ENCODE results near the gene CHST14.

CHST14 gene

GRCh38 chr15:40470423-40471104 lies at the start of gene CHST14:
TSS of gene CHST14 (plus strand) at chr15:40470984. CDS start at chr15:40471214, 230 bp downstream.
- Histone ChIP-seq H3K36me3 (ENCODE audit: insufficient read depth, low read depth, low read length) (peaks cover 29% of the 10 kb centered on the region), H3K4me3 (ENCODE audit: low read length) (peak within 1 kb of the TSS; percentile 84), H3K4me1 (ENCODE audit: insufficient read depth, low read length) (0 out of 2 replicates have a peak, but pooled peaks cover 2% of the 10 kb centered on the region), H3K27ac (ENCODE audit: low read length) (peak within 1 kb of the TSS; percentile 53), H3K9ac (ENCODE audit: low read depth, low read length) (peak within 1 kb of the TSS; percentile 84), H3K9me3 (ENCODE audit: insufficient read depth, low read depth, low read length) (no peaks in the 10 kb centered on the region), H3K27me3 (ENCODE audit: insufficient read depth, low read length) (peaks cover 15% of the 10 kb centered on the region; the same call in 1 of the 2 replicates)

GRCh38 chr15:40421246-40422157 lies 49.3 kb upstream of the CHST14 start:
- peak overlapping the region; percentile 51; the same call in 1 of the 2 replicates for H3K4me3 ChIP-seq (ENCODE audit: low read length)
- no peak overlapping the region for H3K9ac ChIP-seq (ENCODE audit: low read depth, low read length)
- H3K9me3 ChIP-seq (ENCODE audit: insufficient read depth, low read depth, low read length) = no peaks in the 10 kb centered on the region
- H3K36me3 ChIP-seq (ENCODE audit: insufficient read depth, low read depth, low read length) = peaks cover 25% of the 10 kb centered on the region
- peaks cover 12% of the 10 kb centered on the region; the same call in 1 of the 2 replicates for H3K27me3 ChIP-seq (ENCODE audit: insufficient read depth, low read length)
- no peaks in the 10 kb centered on the region for H3K4me1 ChIP-seq (ENCODE audit: insufficient read depth, low read length)
- H3K27ac ChIP-seq (ENCODE audit: low read length) = no peak overlapping the region

GRCh38 chr15:40424483-40425115 lies 46.2 kb upstream of the CHST14 start:
- H3K9me3 ChIP-seq (ENCODE audit: insufficient read depth, low read depth, low read length) = no peaks in the 10 kb centered on the region
- no peak overlapping the region for H3K4me3 ChIP-seq (ENCODE audit: low read length)

GRCh38 chr15:40425681-40426080 lies 45.1 kb upstream of the CHST14 start:
- no peak overlapping the region for H3K4me3 ChIP-seq (ENCODE audit: low read length)
- H3K27me3 ChIP-seq (ENCODE audit: insufficient read depth, low read length) = peaks cover 20% of the 10 kb centered on the region
- H3K9me3 ChIP-seq (ENCODE audit: insufficient read depth, low read depth, low read length) = no peaks in the 10 kb centered on the region
- H3K36me3 ChIP-seq (ENCODE audit: insufficient read depth, low read depth, low read length) = no peaks in the 10 kb centered on the region
- H3K4me1 ChIP-seq (ENCODE audit: insufficient read depth, low read length) = peaks cover 3% of the 10 kb centered on the region; the same call in 1 of the 2 replicates
- no peak overlapping the region for H3K27ac ChIP-seq (ENCODE audit: low read length)
- H3K9ac ChIP-seq (ENCODE audit: low read depth, low read length) = no peak overlapping the region

More at GRCh38 chr15:40424483-40425115, 46.2 kb upstream of the CHST14 start:
- no peak overlapping the region for H3K27ac ChIP-seq (ENCODE audit: low read length)
- H3K36me3 ChIP-seq (ENCODE audit: insufficient read depth, low read depth, low read length) = no peaks in the 10 kb centered on the region
- no peaks in the 10 kb centered on the region for H3K4me1 ChIP-seq (ENCODE audit: insufficient read depth, low read length)
- no peak overlapping the region for H3K9ac ChIP-seq (ENCODE audit: low read depth, low read length)
- peaks cover 12% of the 10 kb centered on the region for H3K27me3 ChIP-seq (ENCODE audit: insufficient read depth, low read length)

GRCh38 chr15:40427188-40427587 lies 43.6 kb upstream of the CHST14 start:
- H3K27me3 ChIP-seq (ENCODE audit: insufficient read depth, low read length) = peaks cover 8% of the 10 kb centered on the region
- no peaks in the 10 kb centered on the region for H3K36me3 ChIP-seq (ENCODE audit: insufficient read depth, low read depth, low read length)
- no peaks in the 10 kb centered on the region for H3K9me3 ChIP-seq (ENCODE audit: insufficient read depth, low read depth, low read length)
- H3K4me1 ChIP-seq (ENCODE audit: insufficient read depth, low read length) = peaks cover 3% of the 10 kb centered on the region; the same call in 1 of the 2 replicates
- H3K9ac ChIP-seq (ENCODE audit: low read depth, low read length) = no peak overlapping the region
- H3K4me3 ChIP-seq (ENCODE audit: low read length) = no peak overlapping the region
- H3K27ac ChIP-seq (ENCODE audit: low read length) = no peak overlapping the region

GRCh38 chr15:40428185-40428584 lies 42.6 kb upstream of the CHST14 start:
- Histone ChIP-seq H3K4me3 (ENCODE audit: low read length) (no peak overlapping the region), H3K9ac (ENCODE audit: low read depth, low read length) (no peak overlapping the region), H3K27ac (ENCODE audit: low read length) (no peak overlapping the region), H3K9me3 (ENCODE audit: insufficient read depth, low read depth, low read length) (no peaks in the 10 kb centered on the region), H3K27me3 (ENCODE audit: insufficient read depth, low read length) (peaks cover 18% of the 10 kb centered on the region), H3K36me3 (ENCODE audit: insufficient read depth, low read depth, low read length) (no peaks in the 10 kb centered on the region), H3K4me1 (ENCODE audit: insufficient read depth, low read length) (peaks cover 3% of the 10 kb centered on the region; the same call in 1 of the 2 replicates)

- H3K9me3 ChIP-seq (ENCODE audit: insufficient read depth, low read depth, low read length) = no peaks in the 10 kb centered on the region
- no peak overlapping the region for H3K27ac ChIP-seq (ENCODE audit: low read length)
- no peaks in the 10 kb centered on the region for H3K36me3 ChIP-seq (ENCODE audit: insufficient read depth, low read depth, low read length)
- H3K27me3 ChIP-seq (ENCODE audit: insufficient read depth, low read length) = peaks cover 28% of the 10 kb centered on the region
- no peak overlapping the region for H3K4me3 ChIP-seq (ENCODE audit: low read length)
- H3K4me1 ChIP-seq (ENCODE audit: insufficient read depth, low read length) = peaks cover 3% of the 10 kb centered on the region; the same call in 1 of the 2 replicates
- H3K9ac ChIP-seq (ENCODE audit: low read depth, low read length) = no peak overlapping the region
Measured at GRCh38 chr15:40429068-40429710, 41.6 kb upstream of the CHST14 start.

- H3K4me1 ChIP-seq (ENCODE audit: insufficient read depth, low read length) = peaks cover 5% of the 10 kb centered on the region
- no peak overlapping the region for H3K27ac ChIP-seq (ENCODE audit: low read length)
- peaks cover 40% of the 10 kb centered on the region for H3K27me3 ChIP-seq (ENCODE audit: insufficient read depth, low read length)
- H3K36me3 ChIP-seq (ENCODE audit: insufficient read depth, low read depth, low read length) = no peaks in the 10 kb centered on the region
- H3K4me3 ChIP-seq (ENCODE audit: low read length) = no peak overlapping the region
- H3K9me3 ChIP-seq (ENCODE audit: insufficient read depth, low read depth, low read length) = no peaks in the 10 kb centered on the region
- no peak overlapping the region for H3K9ac ChIP-seq (ENCODE audit: low read depth, low read length)
Measured at GRCh38 chr15:40430271-40430805, 40.4 kb upstream of the CHST14 start.

GRCh38 chr15:40435023-40435709 lies 35.6 kb upstream of the CHST14 start:
- Histone ChIP-seq H3K27ac (ENCODE audit: low read length) (no peak overlapping the region), H3K27me3 (ENCODE audit: insufficient read depth, low read length) (peaks cover 81% of the 10 kb centered on the region), H3K36me3 (ENCODE audit: insufficient read depth, low read depth, low read length) (no peaks in the 10 kb centered on the region), H3K4me1 (ENCODE audit: insufficient read depth, low read length) (peaks cover 24% of the 10 kb centered on the region), H3K9me3 (ENCODE audit: insufficient read depth, low read depth, low read length) (no peaks in the 10 kb centered on the region), H3K4me3 (ENCODE audit: low read length) (peak overlapping the region; percentile 92), H3K9ac (ENCODE audit: low read depth, low read length) (peak overlapping the region; percentile 94)

GRCh38 chr15:40435710-40436089 lies 35.1 kb upstream of the CHST14 start:
- H3K9me3 ChIP-seq (ENCODE audit: insufficient read depth, low read depth, low read length) = no peaks in the 10 kb centered on the region
- H3K36me3 ChIP-seq (ENCODE audit: insufficient read depth, low read depth, low read length) = no peaks in the 10 kb centered on the region
- peak overlapping the region; percentile 94 for H3K9ac ChIP-seq (ENCODE audit: low read depth, low read length)
- H3K4me1 ChIP-seq (ENCODE audit: insufficient read depth, low read length) = peaks cover 23% of the 10 kb centered on the region
- H3K4me3 ChIP-seq (ENCODE audit: low read length) = peak overlapping the region; percentile 92
- no peak overlapping the region for H3K27ac ChIP-seq (ENCODE audit: low read length)
- H3K27me3 ChIP-seq (ENCODE audit: insufficient read depth, low read length) = peaks cover 79% of the 10 kb centered on the region

Measured in iPS-20b (cell line).